Small intestine (tissue), 7 donors: Measurements from ENCODE around the gene PCAT7. TPM values are rescaled to one million over a fixed set of nuclear protein-coding genes. Genes with fewer than 3 reads are reported as not detected.

ENCODE experiments used
- DNase-seq, 2 donors: peaks; one replicate each; pipeline versions ENCODE4 v3.0.0 to v3.0.0-alpha.2; 2013
- FAIRE-seq: peaks from 2 replicates; lab custom pipeline; 2012; peaks lifted over from hg19 to GRCh38; lab: Jason Lieb, UNC
- H3K27ac ChIP-seq, 3 donors: one replicate each; pipeline ENCODE4 v1.5.1; 2013; ENCODE audit warnings: low read length in 2 of 3, mild to moderate bottlenecking in 2 of 3, control low read depth in 1 of 3, inconsistent platforms in 1 of 3, low read depth in 1 of 3, moderate library complexity in 1 of 3
- H3K27me3 ChIP-seq, 3 donors: one replicate each; pipeline ENCODE4 v1.6.1; 2013; ENCODE audit warnings: low read length in 3 of 3, inconsistent platforms in 1 of 3; ENCODE audit not compliant: control insufficient read depth in 3 of 3, insufficient read depth in 3 of 3
- H3K36me3 ChIP-seq, 3 donors: one replicate each; pipeline ENCODE4 v1.6.1; 2013; ENCODE audit warnings: low read length in 3 of 3, inconsistent platforms in 1 of 3, low read depth in 1 of 3, mild to moderate bottlenecking in 1 of 3, moderate library complexity in 1 of 3; ENCODE audit not compliant: control insufficient read depth in 3 of 3, insufficient read depth in 2 of 3
- H3K4me1 ChIP-seq, 3 donors: one replicate each; pipeline ENCODE4 v1.6.1; 2013; ENCODE audit warnings: low read length in 2 of 3, inconsistent platforms in 1 of 3, low read depth in 1 of 3, mild to moderate bottlenecking in 1 of 3, moderate library complexity in 1 of 3; ENCODE audit not compliant: control insufficient read depth in 3 of 3, insufficient read depth in 2 of 3
- H3K4me3 ChIP-seq, 3 donors: one replicate each; pipeline ENCODE4 v1.5.1; 2013; ENCODE audit warnings: low read length in 3 of 3, control low read depth in 1 of 3, inconsistent platforms in 1 of 3, low read depth in 1 of 3, mild to moderate bottlenecking in 1 of 3, moderate library complexity in 1 of 3
- H3K9me3 ChIP-seq, 2 donors: one replicate each; pipeline ENCODE4 v1.6.1; 2013; ENCODE audit warnings: low read depth in 1 of 2, low read length in 1 of 2; ENCODE audit not compliant: control insufficient read depth in 2 of 2, insufficient read depth in 1 of 2
- WGBS, 3 donors: extraction: QIAGEN DNeasy Blood & Tissue Kit; methylation state at CpG; one replicate each; pipeline ENCODE4 v1.1.7; 2013; 5-methylcytosine and 5-hydroxymethylcytosine counted together
- polyA plus RNA-seq, 4 donors: library from polyadenylated mRNA; stranded (reverse) in 3 of 4; unstranded in 1 of 4; fragments of 200-250 nt in 3 of 4; fragments of 120-200 nt in 1 of 4; gene quantifications; one replicate each; pipeline versions ENCODE4 v1.2.1 to v1.2.3, GENCODE V29; 2013
- donor health status: healthy with polysubstance abuse.
- donor health status: control.
- donor health status: control.
- donor health status: Bipolar disorder and iron deficiency.
- donor health status: healthy.

PCAT7 gene
- polyA plus RNA-seq, 4 donors, result 0.42 to 2.0 (median 0.58) TPM

DNA sequence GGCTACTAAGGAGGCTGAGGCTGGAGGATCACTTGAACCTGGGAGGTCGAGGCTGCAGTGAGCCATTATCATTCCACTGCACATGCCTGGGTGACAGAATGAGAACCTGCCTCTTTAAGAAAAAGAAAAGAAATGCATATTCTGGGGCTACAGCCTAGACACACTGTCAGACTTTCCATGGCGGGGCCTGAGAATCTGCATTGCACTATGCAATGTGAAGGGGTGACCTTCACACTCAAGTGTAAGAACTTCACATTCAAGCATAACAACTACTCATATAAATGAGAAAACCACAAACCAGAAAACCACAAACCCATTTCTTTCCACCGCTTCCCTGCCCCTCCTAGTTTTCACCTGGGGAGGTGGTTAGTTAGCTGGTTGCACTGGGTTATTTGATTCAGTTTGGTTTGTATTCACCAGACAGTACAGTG, 56.8 kb downstream of the PCAT7 start:
- 66 to 83% (median 82%) methylated on average over 3 of the region's 3 CpGs for WGBS, 3 donors
- FAIRE-seq (no peak), DNase-seq (no peak)
- Histone ChIP-seq H3K9me3 (no peaks in the 10 kb centered on the region), H3K27ac (peak overlapping the region in 1 of 3 donors; percentile 42), H3K36me3 (peaks cover 0 to 59% (median 6%) of the 10 kb centered on the region in 3 donors), H3K4me1 (peaks cover 0 to 50% (median 2%) of the 10 kb centered on the region in 3 donors), H3K27me3 (no peaks in the 10 kb centered on the region), H3K4me3 (no peak overlapping the region)

- DNase-seq (peak; percentile 42 to 54), FAIRE-seq (no peak)
- no peaks in the 10 kb centered on the region for H3K27me3 ChIP-seq
- peaks cover 0 to 46% (median 0%) of the 10 kb centered on the region in 3 donors for H3K4me1 ChIP-seq
- H3K27ac ChIP-seq, result peak overlapping the region in 2 of 3 donors; percentile 42 to 55
- H3K4me3 ChIP-seq, result no peak overlapping the region
- H3K9me3 ChIP-seq, result no peaks in the 10 kb centered on the region
- H3K36me3 ChIP-seq, result peaks cover 0 to 59% (median 6%) of the 10 kb centered on the region in 3 donors
- 25 to 61% (median 35%) methylated on average over 7 of the region's 7 CpGs for WGBS, 3 donors
These were observed 57.2 kb downstream of the PCAT7 start for GRCh38 chr9:94612071-94612470.

GRCh38 chr9:94613003-94613402, 58.1 kb downstream of the PCAT7 start:
- DNase-seq (no peak), FAIRE-seq (no peak)
- Histone ChIP-seq H3K4me3 (no peak overlapping the region), H3K27me3 (no peaks in the 10 kb centered on the region), H3K36me3 (peaks cover 0 to 54% (median 6%) of the 10 kb centered on the region in 3 donors), H3K27ac (no peak overlapping the region), H3K4me1 (peaks cover 0 to 36% (median 0%) of the 10 kb centered on the region in 3 donors), H3K9me3 (no peaks in the 10 kb centered on the region)
- 82 to 88% (median 87%) methylated on average over 3 of the region's 3 CpGs for WGBS, 3 donors

DNA sequence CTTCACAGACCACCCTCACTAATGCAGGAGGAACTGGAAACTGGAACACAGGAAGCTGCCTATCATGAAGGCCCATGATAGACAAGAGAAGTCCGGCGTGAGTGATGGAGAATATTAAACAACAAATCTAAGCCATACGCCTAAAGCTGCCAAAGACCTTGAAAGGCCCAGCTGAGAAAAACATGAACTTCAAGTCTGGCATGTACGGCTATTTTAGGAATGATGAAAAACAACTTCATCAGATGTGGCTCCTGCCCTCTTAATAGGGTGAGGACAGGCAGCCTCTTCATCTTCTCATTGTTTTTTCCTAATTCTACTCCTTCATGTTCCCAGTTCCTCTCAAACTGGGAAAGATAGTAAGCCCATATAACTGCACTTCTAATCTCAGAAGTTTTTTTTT, 64.1 kb downstream of the PCAT7 start:
- Histone ChIP-seq H3K27me3 (no peaks in the 10 kb centered on the region), H3K9me3 (no peaks in the 10 kb centered on the region), H3K36me3 (peaks cover 0 to 47% (median 5%) of the 10 kb centered on the region in 3 donors), H3K27ac (no peak overlapping the region), H3K4me3 (no peak overlapping the region), H3K4me1 (no peaks in the 10 kb centered on the region)
- 72 to 92% (median 79%) methylated on average over 4 of the region's 4 CpGs for WGBS, 3 donors
- FAIRE-seq (no peak), DNase-seq (no peak)

Other genes starting within 250 kb of the PCAT7 start
- gene NUTM2F, start 226.4 kb upstream of the PCAT7 start, polyA plus RNA-seq, result not detected
- 1 to 10 TPM in 2 of 4 donors, under 1 TPM in 1, not detected in 1; 0.24 to 1.9 (median 1.1) TPM for gene FBP2, start 38.7 kb downstream of the PCAT7 start, polyA plus RNA-seq
- 1,000 to 10,000 TPM in 1 of 4 donors, 100 to 1,000 TPM in 3; 113 to 1,158 (median 352) TPM for gene FBP1, start 84.4 kb downstream of the PCAT7 start, polyA plus RNA-seq
- 10 to 100 TPM; 26.3 to 34.7 (median 28.4) TPM for gene AOPEP, start 171.6 kb downstream of the PCAT7 start, polyA plus RNA-seq